Measurements from ENCODE around the gene SCYL1.

GRCh38 chr11:65574811-65575567, 50.1 kb downstream of the SCYL1 start:
- TF ChIP-seq CTCF (optimal IDR thresholded peaks at IDR 0.05 in 1 of 3, IDR thresholded peaks at IDR 0.05 in 1 of 3, conservative IDR thresholded peaks at IDR 0.05 in 1 of 3; ENCODE audit: extremely low read depth in 1 of 3, insufficient read depth in 2 of 3, low read length in 3 of 3) (no peak), EZH2 (IDR thresholded peaks at IDR 0.05; ENCODE audit: low read length) (no peak)
